Measurements from ENCODE around the gene ZNF813.

The ZNF813 gene

DNA sequence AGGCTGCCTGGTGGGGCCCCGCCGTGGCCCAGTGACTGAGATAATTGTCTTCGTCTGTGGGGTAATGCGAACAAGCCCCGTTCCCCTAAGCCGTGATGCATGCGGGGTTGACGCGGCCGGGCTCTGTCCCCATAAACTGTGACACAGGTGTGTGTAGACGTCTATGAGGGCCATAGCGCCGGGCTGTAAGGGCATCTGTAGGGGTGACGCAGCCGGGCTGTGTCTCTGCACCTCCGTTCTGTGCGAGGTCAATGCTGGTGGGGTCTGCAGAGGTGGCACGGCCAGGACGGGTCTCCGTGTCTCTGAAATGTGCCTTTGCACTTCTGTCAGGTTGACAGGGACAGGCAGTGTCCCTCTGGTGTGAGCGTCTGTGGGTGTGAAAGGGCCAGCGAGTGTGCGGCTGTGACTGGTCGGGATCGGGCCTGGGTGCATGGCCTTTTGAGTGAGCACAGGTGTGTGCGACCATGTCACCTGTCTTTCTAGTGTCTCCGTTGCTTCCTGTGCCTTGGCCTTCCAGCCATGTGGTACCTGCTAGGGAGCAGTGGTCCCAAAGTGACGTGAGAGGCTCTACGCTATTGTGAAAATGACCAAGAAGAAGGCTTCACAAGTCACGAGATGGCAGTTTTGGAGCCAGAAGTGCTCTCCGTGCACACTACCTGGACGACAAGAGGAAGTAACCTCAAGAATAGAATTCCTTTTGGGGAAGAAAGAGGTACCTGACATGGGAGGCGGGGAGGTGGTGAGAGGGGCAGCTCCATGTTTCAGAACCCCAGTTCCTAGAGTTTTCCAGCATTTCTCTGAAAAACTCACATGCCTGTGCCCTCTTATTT, 54.1 kb downstream of the ZNF813 start:
- DNase-seq: peak in 1 of 2 donors; percentile 23

DNA sequence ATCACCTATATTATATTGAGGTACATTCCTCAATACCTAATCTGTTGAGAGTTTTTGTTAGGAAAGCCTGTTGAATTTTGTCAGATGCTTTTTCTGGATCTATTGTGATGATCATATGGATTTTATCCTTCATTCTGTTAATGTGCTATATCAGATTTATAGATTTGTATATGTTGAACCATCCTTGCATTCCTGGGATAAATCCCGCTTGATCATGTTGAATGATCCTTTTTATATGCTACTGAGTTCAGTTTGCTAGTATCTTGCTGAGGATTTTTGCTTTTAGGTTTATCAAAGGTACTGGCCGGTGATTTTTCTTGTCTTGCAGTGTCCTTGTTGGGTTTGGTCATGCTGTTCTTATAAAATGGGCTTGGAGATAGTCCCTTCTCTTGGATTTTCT, 58.4 kb downstream of the ZNF813 start:
- DNase-seq: no peak

DNA sequence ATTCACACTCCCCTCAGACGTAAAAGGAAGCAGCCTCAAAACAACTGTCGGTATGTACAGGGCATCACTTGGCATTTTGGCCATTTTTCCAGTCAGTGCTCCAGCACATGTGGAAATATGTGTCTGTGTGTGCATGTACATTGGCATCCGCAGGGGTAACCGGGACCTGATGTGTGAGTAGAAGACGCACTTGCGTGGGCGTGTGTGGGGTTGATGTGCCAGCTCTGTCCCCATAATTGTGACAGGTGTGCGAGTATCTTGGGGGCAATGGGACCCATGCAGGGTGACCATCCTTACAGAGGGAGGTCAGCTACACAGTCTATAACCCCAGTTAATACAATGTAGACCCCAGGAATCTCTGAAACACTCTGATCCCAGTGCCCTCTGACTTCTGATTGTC, 63.1 kb downstream of the ZNF813 start:
- DNase-seq: no peak

DNA sequence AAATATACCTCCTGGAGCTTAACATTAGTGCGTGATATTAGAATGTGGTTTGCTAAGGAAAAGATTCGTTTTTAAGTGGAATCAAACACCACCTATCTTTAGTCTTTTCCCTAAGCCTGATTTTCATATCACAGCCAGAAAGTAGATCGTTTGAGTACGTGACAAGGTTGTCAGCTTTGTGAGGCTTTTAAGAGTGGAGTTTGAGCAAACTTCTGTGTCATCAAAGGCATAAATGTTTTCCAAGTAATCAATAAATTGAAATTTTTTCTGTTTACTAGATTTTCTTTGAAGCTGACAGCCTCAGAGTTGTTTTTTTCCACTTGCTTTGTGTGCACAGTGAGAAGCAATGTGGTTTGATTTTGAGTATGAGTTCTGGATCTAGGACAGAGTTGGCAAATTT, 63.9 kb downstream of the ZNF813 start:
- no peak for DNase-seq

DNA sequence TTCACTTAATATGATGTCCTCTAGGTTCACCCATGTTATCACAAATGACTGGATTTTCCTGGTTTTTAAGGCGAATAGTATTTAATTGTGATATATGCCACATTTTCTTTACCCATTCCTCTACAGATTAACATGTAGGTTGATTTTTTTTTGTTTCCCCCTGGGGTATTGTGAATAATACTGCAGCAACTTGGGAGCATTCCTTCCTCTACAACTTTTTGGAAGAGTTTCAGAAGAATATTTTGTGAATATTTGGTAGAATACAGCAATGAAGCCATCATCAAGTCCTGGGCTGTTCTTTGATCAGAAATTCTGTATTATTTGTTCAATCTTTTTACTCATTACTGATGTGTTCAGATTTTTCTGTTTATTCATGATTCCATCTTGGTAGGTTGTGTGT, 64.8 kb downstream of the ZNF813 start:
- no peak for DNase-seq

DNA sequence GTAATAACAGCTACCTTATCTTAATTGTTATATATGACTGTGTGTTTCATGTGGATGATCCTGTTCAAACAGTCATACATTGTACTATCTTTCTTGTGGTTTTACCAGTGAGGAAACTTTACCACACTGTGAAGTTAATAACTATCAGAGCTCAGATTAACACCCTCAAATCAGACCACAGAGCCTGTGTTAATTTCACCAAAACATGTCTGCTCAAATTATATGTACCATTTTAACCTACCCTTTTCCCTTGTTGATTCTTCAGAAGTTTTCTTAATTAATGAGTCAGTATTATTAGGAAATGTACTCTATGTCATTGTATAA, 68.7 kb downstream of the ZNF813 start:
- no peak for DNase-seq

DNA sequence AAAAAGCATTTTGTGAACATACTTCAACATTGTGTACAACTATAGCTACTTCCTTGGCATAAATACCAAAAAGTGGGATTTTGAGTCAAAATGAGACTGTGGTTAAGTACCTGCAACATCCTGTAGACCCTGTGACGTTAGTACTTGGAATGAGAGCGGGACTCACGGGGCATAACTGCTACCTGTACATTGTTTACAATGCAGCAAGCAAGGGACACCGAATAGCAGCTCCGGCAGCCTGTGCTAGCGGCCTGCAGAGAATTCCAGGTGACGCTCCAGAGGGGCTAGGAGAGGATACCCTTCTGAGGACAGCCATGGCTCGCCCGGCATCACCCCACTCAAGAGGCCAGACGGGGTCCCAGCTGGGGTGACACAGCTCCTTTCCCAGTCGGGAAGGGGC, 69.6 kb downstream of the ZNF813 start:
- peak in 1 of 2 donors; percentile 15 for DNase-seq

DNA sequence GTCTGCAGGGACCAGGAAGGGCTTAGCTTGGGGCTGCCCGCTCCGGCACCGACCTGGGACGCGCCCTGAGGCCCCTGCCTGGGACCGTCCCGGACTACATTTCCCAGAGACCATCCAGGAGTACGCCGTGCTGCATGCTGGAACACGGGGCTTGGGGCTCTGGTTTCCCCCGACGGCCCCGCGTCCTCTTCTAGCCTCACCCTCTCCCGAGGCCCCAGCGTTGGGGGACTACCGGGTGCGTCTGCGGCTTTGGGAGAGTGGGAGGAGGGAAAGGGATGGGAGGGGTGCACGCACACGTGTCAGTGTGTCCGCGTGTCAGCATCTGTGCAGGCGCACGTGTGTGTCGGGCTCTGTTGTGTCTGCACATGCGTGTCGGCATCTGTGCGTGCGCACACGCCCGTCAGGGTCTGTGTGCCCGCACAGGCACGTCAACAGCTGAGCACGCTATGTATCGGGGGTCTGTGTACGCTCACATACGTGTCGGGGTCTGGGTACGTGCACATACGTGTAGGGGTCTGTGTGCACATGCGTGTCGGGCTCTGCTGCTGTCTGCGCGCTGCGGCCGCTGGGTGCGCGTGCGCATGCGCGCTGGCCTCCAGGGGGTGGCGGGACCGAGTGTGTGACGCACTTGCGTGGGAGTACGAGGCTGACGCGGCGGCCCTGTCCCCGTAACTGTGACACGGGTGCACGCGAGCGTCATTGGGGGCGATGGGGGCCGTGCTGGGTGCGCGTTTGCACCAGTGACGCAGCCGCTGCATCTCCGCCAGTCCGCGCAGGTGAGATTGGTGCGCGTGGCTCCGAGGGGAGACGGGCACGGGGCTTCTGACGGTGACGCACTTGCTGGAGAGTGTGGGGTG, 70.2 kb downstream of the ZNF813 start, which contains the start of gene ZNF331:
Gene ZNF331 (plus strand): TSS at position 625 of the 857 bp plus-strand sequence. CDS start 31,232 bp downstream, outside the sequence.
- DNase-seq: peak; percentile 84 to 88

DNA sequence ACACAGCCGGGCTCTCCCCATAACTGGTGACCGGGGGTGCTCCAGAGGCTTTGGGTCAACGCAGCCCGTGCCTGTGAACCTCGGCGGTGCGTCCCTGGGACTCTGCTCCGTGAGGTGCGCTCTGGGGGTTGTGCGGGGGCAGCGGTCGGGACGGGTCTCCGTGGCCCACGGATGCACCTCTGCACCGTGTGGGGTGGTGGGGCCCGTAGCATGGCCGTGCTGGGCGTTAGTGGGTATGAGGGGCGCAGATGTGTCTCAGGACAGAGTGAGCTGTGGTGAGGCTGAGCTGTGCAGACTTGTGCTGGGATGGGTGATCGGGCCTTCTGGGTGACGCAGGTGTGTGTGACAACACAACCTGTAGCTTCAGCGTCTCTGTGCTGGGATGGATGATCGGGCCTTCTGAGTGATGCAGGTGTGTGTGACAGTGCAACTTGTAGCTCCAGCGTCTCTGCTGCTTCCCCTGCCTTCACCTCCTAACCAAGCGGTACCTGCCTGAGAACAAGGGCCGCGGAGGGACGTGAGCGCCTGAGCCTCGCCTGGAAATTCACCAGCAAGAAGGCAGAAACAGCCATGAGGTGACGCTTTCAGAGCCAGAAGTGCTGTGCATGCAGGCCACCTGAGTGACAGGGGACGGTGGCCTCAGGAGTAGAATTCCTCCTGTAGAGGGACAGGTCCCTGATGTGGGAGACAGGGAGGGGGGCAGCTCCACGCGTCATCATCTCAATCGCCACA, 71.0 kb downstream of the ZNF813 start:
- DNase-seq: no peak

DNA sequence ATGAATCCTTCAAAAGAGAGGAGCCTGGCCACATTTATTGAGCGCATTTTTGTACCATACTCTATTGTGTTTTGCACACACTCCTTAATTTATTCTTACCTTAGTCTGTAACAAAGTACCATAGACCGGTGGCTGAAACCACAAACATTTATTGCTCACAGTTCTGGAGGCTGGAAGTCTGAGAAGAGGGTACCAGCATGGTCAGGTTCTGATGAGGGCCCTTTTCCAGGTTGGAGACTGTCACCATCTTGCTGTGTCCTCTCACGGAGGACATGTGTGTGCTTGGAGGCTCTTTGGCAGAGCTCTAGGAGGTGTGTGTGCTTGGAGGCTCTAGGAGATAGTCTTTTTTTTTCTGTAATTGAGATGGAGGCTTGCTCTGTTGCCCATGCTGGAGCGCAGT, 72.6 kb downstream of the ZNF813 start:
- no peak for DNase-seq

DNA sequence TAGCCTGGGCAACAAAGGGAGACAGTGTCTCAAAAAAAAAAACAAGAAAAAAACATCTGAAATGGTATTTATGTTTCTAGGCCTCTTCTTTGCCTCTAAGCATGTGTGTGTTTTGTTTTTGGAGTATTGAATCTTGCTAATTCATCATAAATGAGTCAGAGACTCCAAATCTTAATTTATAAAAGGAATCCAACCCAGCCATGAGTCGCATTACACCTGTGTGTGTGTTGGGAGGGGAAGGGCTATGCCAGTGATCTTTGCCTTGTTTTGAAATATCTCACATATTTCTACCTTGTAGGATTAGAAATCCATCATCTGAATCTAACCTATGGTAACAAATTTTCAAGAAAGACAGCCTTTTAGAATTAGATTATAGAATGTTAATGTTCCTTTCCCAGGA, 74.4 kb downstream of the ZNF813 start:
- DNase-seq: no peak

DNA sequence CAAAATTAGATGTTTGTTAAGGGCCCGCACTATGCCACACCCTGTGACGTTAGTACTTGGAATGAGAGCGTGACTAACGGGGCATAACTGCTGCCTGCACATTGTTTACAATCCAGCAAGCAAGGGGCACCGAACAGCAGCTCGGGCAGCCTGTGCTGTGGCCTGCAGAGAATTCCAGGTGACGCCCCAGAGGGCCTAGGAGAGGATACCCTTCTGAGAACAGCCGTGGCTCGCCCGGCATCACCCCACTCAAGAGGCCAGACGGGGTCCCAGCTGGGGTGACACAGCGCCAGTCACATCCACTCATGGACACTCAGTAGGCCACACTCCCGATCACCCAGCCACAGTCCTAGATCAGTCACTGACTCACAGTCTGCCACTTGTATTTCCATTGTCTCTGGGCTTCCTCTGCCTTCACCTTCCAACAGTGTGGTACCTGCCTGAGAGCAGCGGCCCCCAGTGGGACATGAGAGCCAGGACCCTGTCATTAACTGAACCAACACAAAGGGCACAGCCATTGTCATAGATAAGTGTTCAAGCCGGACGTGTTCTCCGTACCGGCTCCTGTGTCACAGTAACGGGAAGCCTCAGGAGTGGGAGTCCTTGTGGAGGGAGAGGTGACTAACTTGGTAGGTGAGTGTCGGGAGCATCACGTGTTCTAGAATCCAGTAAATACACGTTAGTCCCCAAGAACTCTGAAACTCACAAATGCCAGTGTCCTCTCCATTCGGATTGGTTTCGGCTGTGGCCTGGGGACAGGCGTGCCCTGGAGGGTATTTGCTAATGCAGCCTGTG, 77.9 kb downstream of the ZNF813 start:
- no peak for DNase-seq

Measured in stimulated activated CD4-positive, alpha-beta T cell treated with anti-CD3 and anti-CD28 coated beads, Interleukin-2, amount 100 ng/mL, for 24 hours (primary cell).